Gastrocnemius medialis (tissue), 4 donors: ENCODE data around the gene NPAS1. TPM values are rescaled to one million over a fixed set of nuclear protein-coding genes. Genes with fewer than 3 reads are reported as not detected.

ENCODE experiments used
- ATAC-seq, 2 donors: fragments of 150-250 bp; one replicate each; pipeline ENCODE4 v1.9.1; 2016
- DNase-seq, 2 donors: peaks; one replicate each; pipeline ENCODE4 v3.0.0-alpha.2; 2019
- H3K27ac ChIP-seq, 4 donors: fragments of 200-600 bp; sonication (generic); 1 replicate in 1 of 4; 2 replicates in 3 of 4; pipeline ENCODE4 v1.5.1; 2016 to 2018; ENCODE audit warnings: mild to moderate bottlenecking in 2 of 4, moderate library complexity in 1 of 4
- H3K27me3 ChIP-seq, 3 donors: fragments of 200-600 bp; sonication (generic) in 2 of 3; 1 replicate in 1 of 3; 2 replicates in 2 of 3; pipeline versions ENCODE4 v1.5.1 to v1.6.0; 2016 to 2019; ENCODE audit warnings: mild to moderate bottlenecking in 1 of 3, moderate library complexity in 1 of 3
- H3K36me3 ChIP-seq, 2 donors: fragments of 200-600 bp; sonication (generic) in 1 of 2; one replicate each; pipeline ENCODE4 v1.5.1; 2017 to 2018
- H3K4me1 ChIP-seq, 2 donors: fragments of 200-600 bp; sonication (generic) in 1 of 2; one replicate each; pipeline ENCODE4 v1.5.1; 2016 to 2017; ENCODE audit warnings: mild to moderate bottlenecking in 2 of 2
- H3K4me3 ChIP-seq, 4 donors: fragments of 200-600 bp; sonication (generic) in 3 of 4; 1 replicate in 1 of 4; 2 replicates in 3 of 4; pipeline ENCODE4 v1.5.1; 2016 to 2019; ENCODE audit warnings: mild to moderate bottlenecking in 2 of 4
- H3K9me3 ChIP-seq, 3 donors: fragments of 200-600 bp; sonication (generic) in 2 of 3; 1 replicate in 1 of 3; 2 replicates in 2 of 3; pipeline ENCODE4 v1.5.1; 2016 to 2019
- POLR2A ChIP-seq, 2 donors: fragments of 450-650 bp; IDR thresholded peaks; one replicate each; pipeline ENCODE4 v1.6.1; 2017; ENCODE audit warnings: antibody characterized with exemption in 2 of 2, mild to moderate bottlenecking in 2 of 2, moderate library complexity in 2 of 2
- in situ Hi-C, 4 donors: fragments of 200-750 bp; cut with MboI; loops; one replicate each; pipeline versions ENCODE4 v1.15.0 to v1.8.0; 2017; ENCODE audit warnings: low sequenced_read_pairs in 4 of 4
- intact Hi-C: fragments of 100-400 bp; cut with DNase I; formaldehyde crosslinking; loops from one replicate; pipeline ENCODE4 v1.15.1; 2023; ENCODE audit warnings: low total_unique reads
- total RNA-seq, 4 donors: library from RNA; depleted of rRNA; stranded (reverse); fragments of >200 nt; gene quantifications; one replicate each; pipeline versions ENCODE4 v1.1.0 to v1.2.3, GENCODE V29; 2016
- TF ChIP-seq, protein P1 (sequence below), 5 experiments: fragments of 450-650 bp in 3 of 5; fragments of 200-600 bp in 2 of 5; sonication (generic) in 2 of 5; IDR thresholded peaks in 4 of 5; conservative IDR thresholded peaks in 1 of 5; 1 replicate in 4 of 5; 2 replicates in 1 of 5; pipeline ENCODE4 v1.5.1; 2016 to 2019; ENCODE audit warnings: antibody characterized with exemption in 5 of 5, mild to moderate bottlenecking in 3 of 5, moderate library complexity in 3 of 5

The NPAS1 gene
- total RNA-seq, 4 donors from 2014 or later, result 0.61 to 1.1 TPM; not detected in 2

DNA sequence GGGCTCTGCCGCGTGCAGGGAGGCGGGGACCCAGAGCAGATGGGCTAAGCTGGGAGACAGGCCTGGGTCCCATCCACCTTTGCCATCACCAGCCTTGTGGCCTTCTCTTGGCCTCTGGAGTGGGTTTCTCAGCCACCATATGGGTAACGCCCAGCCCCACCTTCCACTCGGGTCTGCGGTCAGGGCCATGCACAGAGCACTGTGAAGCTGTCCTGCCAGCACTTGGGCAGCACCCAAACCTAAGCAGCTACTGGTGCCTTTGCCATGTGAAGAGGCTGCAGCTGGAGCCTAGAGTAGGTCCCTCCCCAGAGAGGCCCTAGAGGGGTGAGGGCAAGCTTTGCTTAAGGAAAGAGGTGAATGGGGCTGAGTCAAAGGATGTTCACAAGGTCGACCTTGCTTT lies 24.1 kb upstream of the NPAS1 start:
- ATAC-seq, result no peak
- no peak overlapping the region for H3K4me3 ChIP-seq
- H3K27me3 ChIP-seq, result no peaks in the 10 kb centered on the region
- H3K9me3 ChIP-seq, result no peaks in the 10 kb centered on the region
- H3K4me1 ChIP-seq, result peaks cover 15 to 18% of the 10 kb centered on the region in 2 donors
- intact Hi-C loops (no loop called here), in situ Hi-C loops (loop anchor here in 2 of 4 donors (25.0 kb wide), 1 partner anchor 233 kb away; no protein-coding TSS in a partner anchor)
- peaks cover 0 to 28% of the 10 kb centered on the region in 2 donors for H3K36me3 ChIP-seq
- DNase-seq, result no peak
- no peak overlapping the region for H3K27ac ChIP-seq
- TF ChIP-seq POLR2A (IDR thresholded peaks at IDR 0.05), result no peak
- TF ChIP-seq, protein P1, sequence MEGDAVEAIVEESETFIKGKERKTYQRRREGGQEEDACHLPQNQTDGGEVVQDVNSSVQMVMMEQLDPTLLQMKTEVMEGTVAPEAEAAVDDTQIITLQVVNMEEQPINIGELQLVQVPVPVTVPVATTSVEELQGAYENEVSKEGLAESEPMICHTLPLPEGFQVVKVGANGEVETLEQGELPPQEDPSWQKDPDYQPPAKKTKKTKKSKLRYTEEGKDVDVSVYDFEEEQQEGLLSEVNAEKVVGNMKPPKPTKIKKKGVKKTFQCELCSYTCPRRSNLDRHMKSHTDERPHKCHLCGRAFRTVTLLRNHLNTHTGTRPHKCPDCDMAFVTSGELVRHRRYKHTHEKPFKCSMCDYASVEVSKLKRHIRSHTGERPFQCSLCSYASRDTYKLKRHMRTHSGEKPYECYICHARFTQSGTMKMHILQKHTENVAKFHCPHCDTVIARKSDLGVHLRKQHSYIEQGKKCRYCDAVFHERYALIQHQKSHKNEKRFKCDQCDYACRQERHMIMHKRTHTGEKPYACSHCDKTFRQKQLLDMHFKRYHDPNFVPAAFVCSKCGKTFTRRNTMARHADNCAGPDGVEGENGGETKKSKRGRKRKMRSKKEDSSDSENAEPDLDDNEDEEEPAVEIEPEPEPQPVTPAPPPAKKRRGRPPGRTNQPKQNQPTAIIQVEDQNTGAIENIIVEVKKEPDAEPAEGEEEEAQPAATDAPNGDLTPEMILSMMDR (IDR thresholded peaks at IDR 0.05 in 4 of 5, conservative IDR thresholded peaks at IDR 0.05 in 1 of 5), result no peak

GRCh38 chr19:46998445-46999125 lies 21.1 kb upstream of the NPAS1 start:
- Histone ChIP-seq H3K9me3 (no peaks in the 10 kb centered on the region), H3K27ac (no peak overlapping the region), H3K27me3 (no peaks in the 10 kb centered on the region), H3K36me3 (peaks cover 0 to 37% of the 10 kb centered on the region in 2 donors), H3K4me3 (no peak overlapping the region), H3K4me1 (peaks cover 0 to 2% of the 10 kb centered on the region in 2 donors)
- ATAC-seq (no peak), DNase-seq (no peak)
- intact Hi-C loops (no loop called here), in situ Hi-C loops (loop anchor here in 2 of 4 donors (25.0 kb wide), 1 partner anchor 236 kb away; no protein-coding TSS in a partner anchor)
- TF ChIP-seq POLR2A (IDR thresholded peaks at IDR 0.05), result no peak
- TF ChIP-seq, protein P1 (IDR thresholded peaks at IDR 0.05 in 4 of 5, conservative IDR thresholded peaks at IDR 0.05 in 1 of 5), result no peak

- ATAC-seq, result no peak
- Histone ChIP-seq H3K4me3 (no peak overlapping the region), H3K4me1 (peaks cover 4 to 6% of the 10 kb centered on the region in 2 donors), H3K9me3 (no peaks in the 10 kb centered on the region), H3K27ac (no peak overlapping the region), H3K27me3 (peaks cover 0 to 5% (median 5%) of the 10 kb centered on the region in 3 donors), H3K36me3 (peaks cover 0 to 37% of the 10 kb centered on the region in 2 donors)
- no peak for TF ChIP-seq POLR2A (IDR thresholded peaks at IDR 0.05)
- TF ChIP-seq, protein P1 (IDR thresholded peaks at IDR 0.05 in 4 of 5, conservative IDR thresholded peaks at IDR 0.05 in 1 of 5), result no peak
- DNase-seq, result no peak
- in situ Hi-C loops, result loop anchor here in 2 of 4 donors (25.0 kb wide), 1 partner anchor 237 kb away; no protein-coding TSS in a partner anchor
- intact Hi-C loops, result no loop called here
Observed at GRCh38 chr19:46999377-46999776, 20.3 kb upstream of the NPAS1 start.

- no peak overlapping the region for H3K4me3 ChIP-seq
- peaks cover 4 to 6% of the 10 kb centered on the region in 2 donors for H3K4me1 ChIP-seq
- peaks cover 0 to 37% of the 10 kb centered on the region in 2 donors for H3K36me3 ChIP-seq
- in situ Hi-C loops (loop anchor here in 2 of 4 donors (25.0 kb wide), 1 partner anchor 238 kb away; no protein-coding TSS in a partner anchor), intact Hi-C loops (no loop called here)
- DNase-seq, result no peak
- no peak for ATAC-seq
- peaks cover 0 to 9% (median 7%) of the 10 kb centered on the region in 3 donors for H3K27me3 ChIP-seq
- TF ChIP-seq POLR2A (IDR thresholded peaks at IDR 0.05), result no peak
- TF ChIP-seq, protein P1 (IDR thresholded peaks at IDR 0.05 in 4 of 5, conservative IDR thresholded peaks at IDR 0.05 in 1 of 5), result no peak
- no peaks in the 10 kb centered on the region for H3K9me3 ChIP-seq
- H3K27ac ChIP-seq, result no peak overlapping the region
Observed at GRCh38 chr19:46999878-47000277, 19.8 kb upstream of the NPAS1 start.
